Hepatocyte (in vitro differentiated cells): Measurements from ENCODE around the gene GRK6.

Source experiments
- CTCF ChIP-seq: fragments of 200-600 bp; sonication (generic); IDR thresholded peaks from 2 replicates; pipeline ENCODE4 v1.5.1; 2016; ENCODE audit warnings: antibody characterized with exemption, mild to moderate bottlenecking; ENCODE audit not compliant: poor library complexity
- EZH2 ChIP-seq: fragments of 200-600 bp; sonication (generic); IDR thresholded peaks from 2 replicates; pipeline ENCODE4 v1.6.1; 2016; ENCODE audit warnings: antibody characterized with exemption, mild to moderate bottlenecking, borderline replicate concordance
- EZH2phosphoT487 ChIP-seq: fragments of 200-600 bp; sonication (generic); IDR thresholded peaks from one replicate; pipeline ENCODE4 v1.6.1; 2018; ENCODE audit warnings: antibody characterized with exemption, mild to moderate bottlenecking, low read depth, moderate library complexity; ENCODE audit not compliant: unreplicated experiment, severe bottlenecking

GRCh38 chr5:177440990-177441780 is 14.7 kb downstream of the GRK6 start:
- TF ChIP-seq CTCF (no peak), EZH2phosphoT487 (no peak), EZH2 (no peak)
